ENCODE results near the gene PRDM16.

Gene PRDM16

DNA sequence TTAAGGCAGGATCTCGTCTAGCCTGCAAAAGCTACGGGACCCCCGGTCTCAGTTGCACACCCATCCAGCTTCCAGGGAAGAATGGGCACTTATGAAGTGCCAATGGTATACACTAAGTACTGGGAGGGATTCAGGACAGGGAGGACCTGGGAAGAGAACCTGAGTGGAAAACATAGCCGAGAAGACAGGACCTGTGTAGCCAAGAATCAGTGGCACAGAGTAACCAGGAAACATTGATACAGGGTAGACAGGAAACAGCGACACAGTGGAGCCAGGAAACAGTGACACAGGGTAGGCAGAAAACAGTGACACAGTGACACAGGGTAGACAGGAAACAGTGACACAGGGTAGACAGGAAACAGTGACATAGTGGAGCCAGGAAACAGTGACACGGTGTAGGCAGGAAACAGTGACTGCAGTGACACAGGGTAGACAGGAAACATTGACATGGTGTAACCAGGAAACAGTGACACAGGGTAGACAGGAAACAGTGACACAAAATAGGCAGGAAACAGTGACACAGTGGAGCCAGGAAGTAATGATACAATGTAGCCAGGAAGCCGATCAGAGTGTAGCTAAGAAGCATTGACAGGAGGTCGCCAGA, 247.4 kb downstream of the PRDM16 start:
- DNase-seq = no peak

DNA sequence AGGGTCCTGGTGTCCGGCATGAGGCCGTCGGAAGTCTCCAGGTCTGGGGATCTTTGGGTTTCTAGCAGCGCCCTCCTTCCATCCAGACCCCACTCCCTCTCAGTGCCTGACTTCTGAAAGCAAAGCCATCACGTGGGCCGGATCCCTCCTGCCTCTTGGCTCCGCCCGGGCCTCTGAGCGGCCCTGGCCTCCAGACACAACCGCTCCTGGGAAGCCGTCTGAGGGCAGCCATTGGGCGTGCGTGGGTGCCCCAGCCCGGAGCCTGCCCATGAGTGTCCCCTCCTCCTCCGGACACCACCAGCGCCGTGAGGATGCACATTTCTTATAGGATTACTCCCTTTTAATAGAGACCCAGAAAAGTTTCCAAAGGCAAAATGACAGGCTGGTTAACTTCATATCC, 248.5 kb downstream of the PRDM16 start:
- DNase-seq = no peak

DNA sequence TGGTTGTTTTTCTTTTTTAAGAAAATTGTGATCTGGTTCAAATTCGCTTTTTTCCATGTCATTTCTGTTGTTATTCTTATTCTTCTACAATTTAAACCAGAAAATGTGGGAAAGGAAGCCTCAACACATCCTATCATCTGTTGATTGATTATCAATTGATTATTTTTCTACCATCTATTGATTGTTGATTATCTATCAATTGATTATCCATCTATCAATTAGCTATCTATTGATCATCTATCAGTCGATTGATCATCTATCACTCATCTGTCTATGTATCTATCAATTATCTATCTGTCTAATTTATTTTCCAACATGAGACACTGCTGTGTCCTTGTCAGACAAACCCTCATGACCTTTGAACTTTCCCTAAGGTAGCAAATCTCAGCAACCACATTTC, 249.3 kb downstream of the PRDM16 start:
- DNase-seq = no peak

DNA sequence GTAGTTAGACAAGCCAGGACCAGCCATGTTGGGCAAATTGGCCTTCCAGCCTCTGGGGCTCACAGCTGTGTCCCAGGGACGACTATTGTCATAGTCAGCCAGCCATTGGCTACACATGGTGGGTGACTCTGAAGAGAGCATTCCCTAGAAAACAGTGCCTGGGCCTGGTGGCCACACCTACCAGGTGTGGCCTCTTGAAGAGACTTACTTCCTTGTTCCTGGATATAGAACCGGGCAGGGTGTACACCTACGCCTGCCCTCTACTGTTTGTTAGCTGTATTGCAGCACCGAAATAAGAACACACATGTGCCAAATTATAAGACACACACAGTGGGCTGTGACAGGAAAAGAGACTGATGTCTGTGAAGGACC, 250.9 kb downstream of the PRDM16 start:
- peak; percentile 28 for DNase-seq

DNA sequence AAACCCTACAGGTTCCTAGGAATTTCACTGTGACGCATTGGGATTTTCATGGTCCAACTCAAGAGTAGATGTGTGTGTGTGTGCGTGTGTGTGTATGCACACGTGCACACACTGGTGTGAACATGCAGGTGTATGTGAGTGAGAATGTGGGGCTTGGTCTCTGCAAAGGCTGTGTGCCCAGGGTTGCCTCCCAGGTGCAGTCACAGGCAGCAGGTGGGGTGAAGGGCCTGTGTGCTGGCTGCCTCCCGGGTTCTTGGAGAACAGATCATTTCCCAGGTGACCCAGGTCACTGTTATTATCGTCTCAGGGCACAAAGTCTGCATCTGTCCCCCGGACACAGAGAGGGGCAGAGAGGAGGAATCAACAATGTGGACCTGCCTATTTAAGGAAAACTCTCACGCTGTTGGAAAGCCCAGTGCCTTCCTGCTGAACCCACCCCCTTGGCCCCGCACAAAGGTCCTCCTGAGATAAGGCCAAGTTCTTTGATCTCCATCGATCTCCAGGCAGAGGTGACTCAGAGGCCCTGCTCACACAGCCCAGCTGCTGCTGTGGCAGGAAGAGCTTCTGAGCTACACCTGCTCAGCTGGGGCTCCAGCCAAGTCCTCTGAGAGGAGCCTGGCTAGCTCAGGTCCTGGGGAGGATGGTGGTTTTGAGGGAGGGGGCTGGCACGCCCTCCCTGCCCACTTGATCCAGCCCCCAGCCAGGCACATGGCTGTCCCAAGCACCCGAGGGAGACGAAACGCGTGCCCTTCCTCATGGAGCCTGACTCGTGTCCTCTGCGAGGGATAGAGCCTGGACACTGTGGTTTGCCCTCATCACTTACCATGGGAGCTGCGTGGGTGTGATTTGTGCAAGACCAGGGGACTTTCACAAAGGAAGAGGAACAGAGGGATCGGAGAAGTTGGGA, 251.5 kb downstream of the PRDM16 start:
- DNase-seq = no peak

DNA sequence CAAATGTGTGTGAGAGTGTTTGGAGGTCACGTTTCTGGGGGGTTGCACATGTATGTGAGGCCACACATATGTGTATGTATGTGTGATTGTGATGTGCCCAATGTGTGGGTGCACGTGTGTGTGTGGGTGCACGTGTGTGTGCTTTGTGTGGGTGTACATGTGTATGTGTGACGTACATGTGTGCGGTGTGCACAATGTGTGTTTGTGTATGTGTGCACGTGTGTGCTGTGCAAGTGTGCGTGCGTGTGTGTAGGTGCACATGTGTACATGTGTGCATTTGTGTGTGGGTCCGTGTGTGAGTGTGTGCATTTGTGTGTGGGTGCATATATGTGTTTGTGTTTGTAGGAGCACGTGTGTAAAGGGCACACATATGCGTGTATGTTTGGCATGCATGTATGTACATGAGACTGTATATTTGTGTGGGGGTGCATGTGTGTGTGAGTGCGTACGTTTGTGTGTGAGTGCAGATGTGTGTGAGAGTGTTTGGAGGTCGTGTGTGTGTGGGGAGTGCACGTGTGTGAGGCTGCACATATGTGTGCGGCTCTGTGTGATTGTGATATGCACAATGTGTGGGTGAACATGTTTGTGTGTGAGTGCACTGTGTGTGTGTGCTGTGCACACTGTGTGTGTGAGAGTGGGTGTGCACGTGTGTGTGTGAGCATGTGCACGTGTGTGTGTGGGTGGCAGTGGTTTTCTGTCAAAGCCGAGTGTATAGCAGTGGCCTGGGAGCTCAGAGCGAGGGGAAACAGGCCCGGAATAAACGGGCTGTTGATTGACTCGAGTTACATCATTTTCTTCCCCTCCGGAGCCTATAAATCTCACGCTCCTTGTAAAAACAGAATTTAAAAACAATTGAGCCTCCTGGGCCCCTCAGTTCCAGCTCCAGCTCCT, 252.8 kb downstream of the PRDM16 start:
- DNase-seq = no peak

DNA sequence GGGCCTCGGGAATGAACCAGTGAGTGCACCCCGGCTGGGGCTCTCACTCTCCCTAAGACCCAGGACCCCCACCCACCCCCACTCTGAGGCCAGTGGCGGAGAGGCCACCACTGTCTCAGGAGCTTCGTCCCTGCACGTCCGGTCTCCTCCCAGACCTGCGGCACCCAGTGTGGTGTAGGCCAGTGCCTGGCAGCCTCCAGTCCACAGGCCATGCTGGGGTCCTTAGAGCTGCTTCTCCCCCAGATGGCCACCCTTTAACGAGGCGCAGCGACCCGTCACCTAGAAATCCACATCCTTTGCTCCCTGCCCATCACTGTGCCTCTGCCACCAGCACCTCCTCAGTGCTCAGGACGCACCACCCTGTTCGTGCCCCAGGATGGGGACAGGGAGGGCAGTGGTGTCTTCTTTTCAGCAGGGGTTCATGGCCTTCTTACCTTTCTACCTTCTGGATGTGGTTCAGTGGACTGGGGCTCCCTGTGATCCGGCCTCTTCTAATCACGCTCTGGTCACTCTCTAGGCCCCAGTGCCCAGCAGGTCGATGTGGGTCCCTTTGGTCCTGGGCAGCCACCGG, 253.5 kb downstream of the PRDM16 start:
- DNase-seq = no peak

DNA sequence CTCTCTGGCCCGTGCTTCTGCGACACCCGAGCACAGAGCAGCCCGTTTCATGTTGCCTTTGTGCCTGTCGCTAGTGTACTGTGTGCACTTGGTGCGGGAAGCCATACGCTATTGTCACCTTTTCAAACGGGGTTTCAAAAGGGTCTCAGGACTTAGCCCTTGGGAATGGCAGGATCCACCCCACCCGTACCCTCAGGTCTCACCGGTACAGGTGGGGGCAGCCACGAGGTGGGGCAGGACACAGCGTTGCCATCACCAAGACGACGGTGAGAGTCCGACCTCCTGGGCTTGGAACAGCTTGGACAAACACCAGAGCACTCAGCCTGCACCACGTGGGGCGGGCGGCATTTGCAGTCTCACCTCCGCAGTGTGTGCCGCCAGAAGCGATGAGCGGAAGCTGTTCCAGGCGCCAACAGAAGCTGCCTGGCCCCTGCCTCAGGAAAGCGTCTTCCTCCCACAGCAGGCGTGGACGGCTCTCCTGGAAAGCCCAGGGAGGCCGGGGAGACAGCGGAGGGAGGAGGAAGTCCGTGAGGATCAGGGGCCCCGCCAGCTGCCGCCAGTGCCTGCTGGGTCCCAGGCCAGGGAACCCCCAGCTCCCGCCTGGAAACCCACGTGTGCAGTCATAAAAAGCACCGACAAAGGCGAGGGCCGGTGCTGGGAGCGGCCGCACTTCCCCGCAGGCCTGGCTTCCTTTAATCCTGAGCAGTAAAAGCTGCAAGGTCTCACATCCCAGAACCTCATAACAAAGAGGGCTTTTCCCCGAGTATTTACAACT, 254.2 kb downstream of the PRDM16 start:
- DNase-seq = no peak

DNA sequence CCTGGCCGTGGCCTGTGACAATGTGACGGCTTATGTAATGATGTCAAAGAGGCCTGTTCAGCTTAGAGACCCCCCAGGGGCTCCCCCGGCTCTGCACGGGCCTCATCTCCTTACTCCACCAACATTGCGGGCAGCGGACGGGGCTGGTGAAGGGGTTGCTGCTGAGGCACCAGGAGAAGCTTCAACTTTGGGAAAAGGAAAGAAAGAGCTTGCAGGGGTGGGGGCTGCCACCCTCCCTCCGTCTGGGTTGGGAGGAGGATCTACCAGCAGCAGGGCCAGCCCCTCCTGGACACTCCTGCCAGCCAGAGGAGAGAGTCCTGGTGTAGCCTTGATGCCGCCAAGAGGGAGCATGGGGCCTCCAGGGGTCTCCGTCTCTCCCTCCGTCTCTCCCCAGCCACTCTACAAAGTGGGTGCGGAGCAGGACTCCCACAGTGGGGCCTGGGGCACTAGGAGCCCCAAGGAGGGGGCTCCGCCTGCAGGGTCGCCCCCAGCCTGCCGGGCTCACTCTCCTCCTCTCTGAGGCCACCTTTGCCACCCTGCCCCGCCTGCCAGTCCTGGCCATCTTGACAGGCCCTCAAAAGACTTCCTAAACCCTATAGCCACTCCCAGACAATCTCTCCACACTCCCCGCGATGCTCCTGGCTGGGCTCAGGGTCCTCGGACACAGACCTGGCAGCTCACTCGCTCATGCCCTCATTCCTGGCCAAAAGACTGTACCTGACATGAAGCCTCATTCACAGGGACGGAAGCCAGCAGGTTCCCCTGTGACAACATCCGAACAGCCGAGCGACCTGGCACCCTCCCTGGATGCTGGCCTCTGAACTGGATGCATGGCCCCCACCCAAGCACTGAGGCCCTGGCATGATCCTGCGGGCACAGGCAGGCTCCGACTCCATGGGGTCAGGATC, 255.0 kb downstream of the PRDM16 start:
- no peak for DNase-seq

DNA sequence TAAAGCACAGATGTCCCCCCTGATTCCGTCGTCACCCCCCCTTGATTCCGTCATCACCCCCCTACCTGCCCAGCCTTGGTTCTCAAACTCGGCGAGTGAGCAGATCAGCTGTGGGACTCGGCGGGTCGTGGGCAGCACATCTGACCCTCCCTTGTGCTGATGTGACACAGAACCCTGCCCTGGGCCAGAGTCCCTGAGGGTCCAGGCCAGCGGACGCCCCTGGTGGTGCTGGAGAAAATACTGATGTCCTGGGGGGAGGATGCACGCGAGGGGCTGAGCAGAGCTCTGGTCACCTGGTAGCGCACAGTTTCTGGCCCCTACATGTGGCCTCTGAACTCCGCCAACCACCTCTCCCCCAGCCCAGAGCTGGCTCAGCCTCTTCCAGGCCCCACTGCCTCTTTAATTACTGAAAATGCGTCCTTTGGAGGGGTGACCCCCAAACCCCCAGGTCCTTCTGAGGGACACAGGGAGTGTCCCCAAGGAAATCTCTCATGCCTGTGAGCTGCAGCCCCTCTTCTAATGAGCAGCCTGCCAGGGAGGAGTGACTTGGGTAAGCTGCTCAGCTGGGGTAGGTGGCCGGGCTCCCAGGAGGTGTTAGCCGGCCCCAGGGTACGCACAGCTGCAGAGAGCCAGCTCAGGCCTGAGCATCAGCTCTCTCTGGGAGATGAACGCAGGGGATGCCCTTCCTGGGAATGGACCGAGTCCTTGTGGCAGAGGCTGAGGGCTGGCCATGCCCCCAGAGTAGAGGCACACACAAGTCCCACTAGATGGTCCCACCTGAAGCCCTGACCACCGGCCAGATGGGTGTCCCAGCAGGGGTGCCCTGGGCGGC, 255.9 kb downstream of the PRDM16 start:
- DNase-seq = no peak

DNA sequence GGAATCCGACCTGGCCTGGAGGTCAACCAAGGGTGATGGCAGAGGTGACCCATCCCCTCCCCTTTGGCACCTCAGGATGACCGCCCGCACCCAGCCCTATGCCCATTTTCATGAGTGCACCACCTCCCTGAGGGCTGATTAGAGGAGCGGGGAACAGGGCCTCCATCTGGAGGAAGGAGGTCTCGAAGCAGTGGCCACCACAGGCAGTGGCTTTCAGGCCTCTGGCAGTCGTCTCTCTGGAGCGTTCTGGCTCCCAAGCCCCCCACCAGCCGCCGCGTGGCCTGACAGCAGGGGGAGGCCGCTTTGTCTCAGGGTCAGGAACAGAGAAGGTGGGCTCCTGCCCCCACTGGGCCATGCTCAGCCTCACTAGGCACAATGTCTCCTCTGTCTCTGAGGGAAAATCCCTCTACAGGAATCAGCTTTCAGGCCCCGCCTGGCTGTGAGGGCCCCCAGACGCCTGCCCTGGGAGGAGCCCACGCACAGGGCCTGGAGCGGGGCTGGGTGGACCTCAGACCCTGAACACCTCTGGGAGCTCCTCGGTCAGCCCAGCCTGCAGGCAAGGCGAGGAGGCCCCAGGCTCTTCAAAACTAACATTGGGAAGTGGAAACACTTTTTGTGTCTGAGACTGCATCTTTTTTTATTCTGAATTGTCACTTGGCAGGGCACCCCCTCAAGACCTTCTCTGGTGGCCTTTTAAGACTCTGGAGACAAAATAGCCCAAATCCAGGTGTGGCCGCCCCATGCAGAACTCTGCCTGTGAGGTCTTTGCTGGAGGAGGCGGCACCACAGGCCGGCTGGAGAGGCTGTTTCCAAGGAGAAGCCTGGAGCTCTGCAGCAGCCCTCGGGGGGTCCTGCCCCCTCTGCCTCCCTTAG, 257.7 kb downstream of the PRDM16 start:
- no peak for DNase-seq

DNA sequence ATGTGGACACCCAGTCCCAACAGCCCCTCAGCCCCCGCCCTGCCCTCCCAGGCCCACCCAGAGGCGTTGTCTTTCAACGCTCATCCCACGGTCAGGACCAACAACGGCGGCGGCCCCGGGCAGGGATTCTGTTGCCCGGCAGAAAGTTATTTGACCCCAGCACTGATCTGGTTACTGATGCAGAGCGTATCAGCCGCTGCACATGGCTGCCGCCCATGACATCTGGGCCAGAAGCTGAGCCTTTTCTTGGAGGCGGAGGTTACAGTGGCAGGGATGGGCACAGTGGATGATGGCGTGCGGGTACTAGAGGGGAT, 258.3 kb downstream of the PRDM16 start:
- no peak for DNase-seq

DNA sequence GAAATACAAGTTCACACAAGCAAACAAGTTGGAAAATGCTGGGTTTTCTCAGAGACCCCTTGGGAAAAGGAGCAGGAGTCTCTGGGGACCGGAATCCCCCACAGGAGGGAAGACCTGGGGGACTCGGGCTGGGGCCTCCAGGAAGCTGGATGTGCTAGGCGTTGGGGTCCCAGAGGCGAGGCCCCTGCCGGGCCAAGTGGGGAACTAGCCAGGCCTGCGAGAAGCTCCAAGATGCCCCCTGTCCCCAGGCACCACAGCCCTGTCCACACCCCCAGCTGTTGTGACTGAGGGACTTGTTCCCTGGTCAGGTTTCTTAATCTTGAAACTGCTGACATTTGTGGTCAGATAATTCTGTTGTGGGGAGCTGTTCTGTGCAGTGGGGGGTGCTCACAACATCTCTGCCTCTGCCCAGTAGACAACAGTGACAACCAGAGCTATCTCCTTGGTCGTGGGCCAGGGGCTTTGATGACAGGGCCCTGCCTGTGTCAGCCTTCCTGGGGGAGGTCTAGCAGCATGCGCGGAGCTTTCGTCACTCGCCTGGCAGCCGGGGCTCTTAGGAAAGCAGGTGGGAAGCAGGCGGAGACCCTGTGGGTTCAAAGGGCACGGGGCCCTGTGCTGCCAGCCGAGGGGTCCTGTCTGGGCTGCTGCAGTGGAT, 259.1 kb downstream of the PRDM16 start:
- no peak for DNase-seq

DNA sequence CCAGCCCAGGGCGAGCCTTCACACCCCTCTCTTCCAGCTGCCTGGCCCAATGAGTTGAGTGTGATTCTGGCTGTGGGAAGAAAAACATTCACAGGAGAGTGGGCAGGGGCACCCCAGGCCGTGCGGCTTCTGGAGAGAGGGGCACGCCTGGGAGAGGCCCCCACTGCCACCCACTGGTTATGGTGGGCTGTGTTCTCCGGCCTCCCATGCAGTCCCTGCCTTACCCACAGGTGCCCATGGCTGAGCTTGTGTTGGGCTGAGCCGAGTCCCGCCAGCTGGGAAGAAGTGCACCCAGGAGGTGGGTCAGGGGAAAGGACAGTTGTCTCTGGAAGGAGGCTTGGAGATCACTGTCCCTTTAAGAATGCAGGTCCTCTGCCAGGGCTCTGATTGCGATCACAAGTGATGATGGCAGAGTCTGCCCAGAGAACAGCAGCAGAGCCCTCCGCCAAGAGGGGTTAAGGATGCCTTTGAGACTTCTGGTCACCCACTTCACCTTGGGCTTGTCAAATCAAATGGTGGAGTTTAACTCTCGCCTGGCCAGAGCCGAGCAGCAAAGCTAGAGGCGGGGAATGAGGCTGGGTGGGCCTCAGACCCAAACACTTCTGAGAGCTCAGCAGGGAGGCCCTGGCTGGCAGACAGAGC, 260.8 kb downstream of the PRDM16 start:
- DNase-seq = no peak

DNA sequence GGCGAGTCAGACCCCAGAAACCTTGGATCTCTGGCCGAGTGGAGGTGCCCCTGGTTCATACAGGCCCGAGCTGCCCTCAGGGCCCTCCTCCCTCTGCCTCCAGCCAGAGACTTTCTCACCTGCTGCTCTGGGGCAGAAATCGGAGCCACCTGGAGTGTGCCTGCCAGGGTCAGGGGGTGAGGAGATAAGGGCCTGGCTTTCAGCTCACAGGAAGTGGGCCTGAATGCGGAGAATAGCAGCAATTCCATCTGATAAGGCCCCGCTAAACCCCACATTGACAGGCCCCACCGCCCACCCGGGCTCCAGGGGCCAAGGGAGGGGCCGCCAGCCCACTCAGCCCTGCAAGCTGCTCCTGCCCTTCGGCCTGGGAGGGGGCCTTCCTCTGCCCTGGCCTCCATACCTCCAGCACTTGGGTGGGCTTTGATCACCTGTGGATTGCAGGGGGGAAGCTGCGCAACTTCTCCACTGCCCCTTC, 261.8 kb downstream of the PRDM16 start:
- no peak for DNase-seq

DNA sequence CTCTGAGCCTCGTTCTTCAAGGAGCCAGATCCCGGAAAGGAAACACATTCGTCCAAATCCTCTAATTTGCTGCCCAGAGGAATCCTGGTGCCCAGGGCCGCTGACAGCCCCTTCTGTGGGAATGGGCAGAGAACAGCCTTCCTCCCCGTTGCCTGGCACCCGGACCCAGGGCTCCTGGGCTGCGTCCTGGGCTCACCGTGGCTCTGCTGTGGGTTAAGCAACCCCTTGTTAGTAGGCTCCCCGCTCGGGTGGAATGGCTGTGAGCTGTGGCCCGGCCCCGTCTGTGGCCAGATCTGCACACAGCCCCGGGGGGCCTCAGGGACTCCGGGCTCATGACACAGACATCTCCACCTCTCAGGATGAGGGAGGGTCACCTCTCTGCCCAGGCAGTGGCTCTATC, 262.6 kb downstream of the PRDM16 start:
- no peak for DNase-seq

DNA sequence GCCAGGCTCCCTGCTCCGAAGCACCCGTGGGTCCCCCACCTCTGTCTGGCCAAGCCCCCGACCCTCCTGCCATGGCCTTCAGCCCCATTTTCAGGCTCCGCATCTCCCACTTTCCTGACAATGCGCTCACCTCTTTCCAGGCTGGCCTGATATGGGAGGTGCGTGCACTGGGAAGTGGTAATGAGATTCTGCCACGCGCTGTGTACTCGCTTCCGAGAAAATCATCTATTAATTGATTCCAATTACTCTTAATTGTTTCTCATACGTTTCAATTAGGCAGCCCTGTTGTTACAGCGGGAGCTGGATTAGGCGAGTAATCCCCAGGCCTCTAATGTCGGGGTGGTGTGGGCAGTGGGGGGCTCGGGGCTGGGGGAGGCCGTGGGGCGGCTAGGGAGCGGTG, 263.0 kb downstream of the PRDM16 start:
- DNase-seq = no peak

DNA sequence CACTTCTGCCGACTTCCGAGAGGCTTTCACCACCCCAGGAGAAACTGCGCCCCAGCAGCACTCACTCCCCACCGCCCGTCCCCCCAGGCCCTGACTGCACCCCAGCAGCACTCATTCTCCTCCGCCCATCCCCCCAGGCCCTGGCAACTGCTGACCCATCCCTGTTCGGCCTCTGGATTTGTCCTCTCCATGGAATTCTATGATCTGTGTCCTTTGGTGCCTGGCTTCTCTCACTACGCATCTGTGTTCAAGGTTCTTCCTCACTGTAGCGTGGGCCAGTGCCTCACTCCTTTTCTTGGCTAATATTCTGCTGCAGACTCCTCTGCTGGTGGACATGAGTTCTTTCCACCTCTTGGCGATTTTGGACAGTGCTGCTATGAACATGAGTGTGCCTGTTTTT, 263.7 kb downstream of the PRDM16 start:
- no peak for DNase-seq
